MM.1S (cell line): Measurements from ENCODE around the gene CETP.

ENCODE experiments used
- DNase-seq: peaks from one replicate; pipeline ENCODE4 v3.0.0-alpha.2; 2015
- H2AFZ ChIP-seq: fragments of 300-600 bp; sonication (generic); 2 replicates; pipeline ENCODE4 v1.6.0; 2016; ENCODE audit warnings: antibody characterized with exemption, low read length
- H3F3A ChIP-seq: fragments of 300-600 bp; sonication (generic); 2 replicates; pipeline ENCODE4 v1.6.1; 2016; ENCODE audit warnings: mild to moderate bottlenecking, antibody characterized with exemption, low read length, moderate library complexity, mixed read lengths; ENCODE audit not compliant: insufficient read depth
- H3K27ac ChIP-seq: fragments of 300-600 bp; sonication (generic); 2 replicates; pipeline ENCODE4 v1.5.1; 2016; ENCODE audit warnings: mild to moderate bottlenecking, low read length
- H3K27me3 ChIP-seq: fragments of 300-600 bp; sonication (generic); replicated peaks from 2 replicates; pipeline ENCODE4 v1.6.0; 2016; ENCODE audit warnings: low read length; ENCODE audit not compliant: insufficient read depth
- H3K36me3 ChIP-seq: fragments of 300-600 bp; sonication (generic); replicated peaks from 2 replicates; pipeline ENCODE4 v1.6.1; 2016; ENCODE audit warnings: mild to moderate bottlenecking, low read length, mixed read lengths; ENCODE audit not compliant: insufficient read depth
- H3K4me1 ChIP-seq: fragments of 300-600 bp; sonication (generic); 2 replicates; pipeline ENCODE4 v1.6.1; 2016; ENCODE audit warnings: low read length, mixed read lengths
- H3K4me2 ChIP-seq: fragments of 300-600 bp; sonication (generic); 2 replicates; pipeline ENCODE4 v1.6.0; 2016; ENCODE audit warnings: low read depth, low read length
- H3K4me3 ChIP-seq: fragments of 300-600 bp; sonication (generic); 2 replicates; pipeline ENCODE4 v1.5.1; 2016; ENCODE audit warnings: low read length, mixed read lengths
- H3K79me2 ChIP-seq: fragments of 300-600 bp; sonication (generic); 2 replicates; pipeline ENCODE4 v1.6.1; 2016; ENCODE audit warnings: mixed run types, low read length, mixed read lengths
- H3K9ac ChIP-seq: fragments of 300-600 bp; sonication (generic); 2 replicates; pipeline ENCODE4 v1.6.1; 2016; ENCODE audit warnings: low read length, mixed read lengths
- H3K9me2 ChIP-seq: fragments of 300-600 bp; sonication (generic); replicated peaks from 2 replicates; pipeline ENCODE4 v1.6.1; 2016; ENCODE audit warnings: mild to moderate bottlenecking, low read length, mixed read lengths; ENCODE audit not compliant: insufficient read depth
- H3K9me3 ChIP-seq: fragments of 300-600 bp; sonication (generic); replicated peaks from 2 replicates; pipeline ENCODE4 v1.6.1; 2016; ENCODE audit warnings: mild to moderate bottlenecking, low read length, mixed read lengths; ENCODE audit not compliant: insufficient read depth
- H4K20me1 ChIP-seq: fragments of 300-600 bp; sonication (generic); 2 replicates; pipeline ENCODE4 v1.6.1; 2016; ENCODE audit warnings: mild to moderate bottlenecking, low read length, moderate library complexity, mixed read lengths; ENCODE audit not compliant: insufficient read depth
- EZH2 ChIP-seq: fragments of 300-600 bp; sonication (generic); optimal IDR thresholded peaks from 2 replicates; pipeline ENCODE3; 2017; ENCODE audit warnings: low read depth, mild to moderate bottlenecking, antibody characterized with exemption, low read length, mixed read lengths
- EZH2phosphoT487 ChIP-seq: fragments of 300-600 bp; sonication (generic); IDR thresholded peaks from 2 replicates; pipeline ENCODE4 v1.6.1; 2018; ENCODE audit warnings: antibody characterized with exemption, low read length
- TF ChIP-seq, protein P1 (sequence below): fragments of 300-600 bp; sonication (generic); IDR thresholded peaks from 2 replicates; pipeline ENCODE4 v1.5.1; 2016; ENCODE audit warnings: antibody characterized with exemption, low read length, mixed read lengths

CETP gene

DNA sequence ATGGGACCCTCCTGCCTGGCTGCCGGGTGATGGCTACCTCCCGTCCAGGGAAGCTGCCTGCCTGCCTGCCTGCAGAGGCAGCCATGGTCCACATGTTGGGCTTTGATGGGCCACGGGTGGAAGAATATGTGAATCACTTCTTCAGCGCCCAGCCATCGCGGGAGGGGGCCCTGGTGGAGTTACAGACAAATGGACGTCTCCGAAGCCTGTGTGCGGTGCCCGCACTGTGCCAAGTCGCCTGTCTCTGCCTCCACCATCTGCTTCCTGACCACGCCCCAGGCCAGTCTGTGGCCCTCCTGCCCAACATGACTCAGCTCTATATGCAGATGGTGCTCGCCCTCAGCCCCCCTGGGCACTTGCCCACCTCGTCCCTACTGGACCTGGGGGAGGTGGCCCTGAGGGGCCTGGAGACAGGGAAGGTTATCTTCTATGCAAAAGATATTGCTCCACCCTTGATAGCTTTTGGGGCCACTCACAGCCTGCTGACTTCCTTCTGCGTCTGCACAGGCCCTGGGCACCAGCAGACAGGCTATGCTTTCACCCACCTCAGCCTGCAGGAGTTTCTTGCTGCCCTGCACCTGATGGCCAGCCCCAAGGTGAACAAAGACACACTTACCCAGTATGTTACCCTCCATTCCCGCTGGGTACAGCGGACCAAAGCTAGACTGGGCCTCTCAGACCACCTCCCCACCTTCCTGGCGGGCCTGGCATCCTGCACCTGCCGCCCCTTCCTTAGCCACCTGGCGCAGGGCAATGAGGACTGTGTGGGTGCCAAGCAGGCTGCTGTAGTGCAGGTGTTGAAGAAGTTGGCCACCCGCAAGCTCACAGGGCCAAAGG, 64.4 kb downstream of the CETP start:
- no peak overlapping the region for H2AFZ ChIP-seq
- H3K9me2 ChIP-seq = no peaks in the 10 kb centered on the region
- H3F3A ChIP-seq = no peaks in the 10 kb centered on the region
- no peaks in the 10 kb centered on the region for H3K79me2 ChIP-seq
- TF ChIP-seq EZH2 = no peak
- TF ChIP-seq, protein P1, sequence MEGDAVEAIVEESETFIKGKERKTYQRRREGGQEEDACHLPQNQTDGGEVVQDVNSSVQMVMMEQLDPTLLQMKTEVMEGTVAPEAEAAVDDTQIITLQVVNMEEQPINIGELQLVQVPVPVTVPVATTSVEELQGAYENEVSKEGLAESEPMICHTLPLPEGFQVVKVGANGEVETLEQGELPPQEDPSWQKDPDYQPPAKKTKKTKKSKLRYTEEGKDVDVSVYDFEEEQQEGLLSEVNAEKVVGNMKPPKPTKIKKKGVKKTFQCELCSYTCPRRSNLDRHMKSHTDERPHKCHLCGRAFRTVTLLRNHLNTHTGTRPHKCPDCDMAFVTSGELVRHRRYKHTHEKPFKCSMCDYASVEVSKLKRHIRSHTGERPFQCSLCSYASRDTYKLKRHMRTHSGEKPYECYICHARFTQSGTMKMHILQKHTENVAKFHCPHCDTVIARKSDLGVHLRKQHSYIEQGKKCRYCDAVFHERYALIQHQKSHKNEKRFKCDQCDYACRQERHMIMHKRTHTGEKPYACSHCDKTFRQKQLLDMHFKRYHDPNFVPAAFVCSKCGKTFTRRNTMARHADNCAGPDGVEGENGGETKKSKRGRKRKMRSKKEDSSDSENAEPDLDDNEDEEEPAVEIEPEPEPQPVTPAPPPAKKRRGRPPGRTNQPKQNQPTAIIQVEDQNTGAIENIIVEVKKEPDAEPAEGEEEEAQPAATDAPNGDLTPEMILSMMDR = no peak
- H3K4me2 ChIP-seq = no peak overlapping the region
- no peak overlapping the region for H3K9ac ChIP-seq
- H3K4me3 ChIP-seq = no peak overlapping the region
- H3K27me3 ChIP-seq = no peaks in the 10 kb centered on the region
- no peaks in the 10 kb centered on the region for H4K20me1 ChIP-seq
- no peaks in the 10 kb centered on the region for H3K36me3 ChIP-seq
- H3K4me1 ChIP-seq = peaks cover 14% of the 10 kb centered on the region
- no peak for DNase-seq
- H3K9me3 ChIP-seq = no peaks in the 10 kb centered on the region
- H3K27ac ChIP-seq = no peak overlapping the region

DNA sequence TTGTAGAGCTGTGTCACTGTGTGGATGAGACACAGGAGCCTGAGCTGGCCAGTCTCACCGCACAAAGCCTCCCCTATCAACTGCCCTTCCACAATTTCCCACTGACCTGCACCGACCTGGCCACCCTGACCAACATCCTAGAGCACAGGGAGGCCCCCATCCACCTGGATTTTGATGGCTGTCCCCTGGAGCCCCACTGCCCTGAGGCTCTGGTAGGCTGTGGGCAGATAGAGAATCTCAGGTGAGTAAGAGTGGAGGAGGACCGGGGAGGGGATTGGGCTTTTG, 65.0 kb downstream of the CETP start:
- peaks cover 14% of the 10 kb centered on the region for H3K4me1 ChIP-seq
- no peak overlapping the region for H3K9ac ChIP-seq
- no peak overlapping the region for H2AFZ ChIP-seq
- no peaks in the 10 kb centered on the region for H4K20me1 ChIP-seq
- no peaks in the 10 kb centered on the region for H3K9me2 ChIP-seq
- no peaks in the 10 kb centered on the region for H3K79me2 ChIP-seq
- TF ChIP-seq, protein P1 = no peak
- no peak for TF ChIP-seq EZH2phosphoT487
- no peak for TF ChIP-seq EZH2
- H3K27me3 ChIP-seq = no peaks in the 10 kb centered on the region
- H3F3A ChIP-seq = no peaks in the 10 kb centered on the region
- H3K36me3 ChIP-seq = no peaks in the 10 kb centered on the region
- DNase-seq = no peak
- no peak overlapping the region for H3K4me3 ChIP-seq
- H3K4me2 ChIP-seq = no peak overlapping the region
- no peak overlapping the region for H3K27ac ChIP-seq
- no peaks in the 10 kb centered on the region for H3K9me3 ChIP-seq

DNA sequence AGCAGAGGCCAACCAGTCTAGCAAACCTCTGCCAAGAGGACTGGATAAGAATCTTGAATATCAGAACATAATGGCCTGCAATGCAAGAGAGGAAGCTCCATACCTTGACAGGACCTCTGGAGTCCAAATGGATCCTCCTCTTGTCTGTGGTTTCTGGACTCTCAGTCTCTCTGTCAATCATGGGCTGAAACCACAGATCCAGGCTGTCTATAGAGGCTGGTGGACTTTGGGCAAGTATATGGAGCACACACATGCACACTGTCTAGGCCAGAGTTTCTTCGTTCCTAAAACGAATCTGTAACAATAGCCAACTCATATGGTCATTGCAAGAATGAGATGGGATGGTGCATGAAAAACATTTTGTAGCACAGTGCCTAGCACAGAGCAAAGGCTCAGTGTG, 65.3 kb downstream of the CETP start:
- Histone ChIP-seq H3K9me2 (no peaks in the 10 kb centered on the region), H4K20me1 (no peaks in the 10 kb centered on the region), H3K27me3 (no peaks in the 10 kb centered on the region), H3K4me2 (no peak overlapping the region), H3K9ac (no peak overlapping the region), H3K4me1 (peaks cover 14% of the 10 kb centered on the region), H3K9me3 (no peaks in the 10 kb centered on the region), H2AFZ (no peak overlapping the region), H3K27ac (no peak overlapping the region), H3F3A (no peaks in the 10 kb centered on the region), H3K79me2 (no peaks in the 10 kb centered on the region), H3K36me3 (no peaks in the 10 kb centered on the region), H3K4me3 (no peak overlapping the region)
- no peak for DNase-seq
- TF ChIP-seq, protein P1 = no peak
- TF ChIP-seq EZH2 = no peak
- TF ChIP-seq EZH2phosphoT487 = no peak
